Measurements from ENCODE around the gene N4BP3.
"Not testable (repeated sequence)": the region's sequence is repeated elsewhere in the genome, so short reads cannot be mapped to it uniquely, and the experiment has no call there.

Gene N4BP3

GRCh38 chr5:178123094-178123965, 10.0 kb downstream of the N4BP3 start:
- no peak for DNase-seq (ENCODE audit: low read depth)

GRCh38 chr5:178123966-178124925, 10.9 kb downstream of the N4BP3 start:
- DNase-seq (ENCODE audit: low read depth), result no peak

GRCh38 chr5:178125253-178125906, 12.0 kb downstream of the N4BP3 start:
- DNase-seq (ENCODE audit: low read depth), result no peak

GRCh38 chr5:178126556-178126955, 13.2 kb downstream of the N4BP3 start:
- DNase-seq (ENCODE audit: low read depth), result no peak

- DNase-seq (ENCODE audit: low read depth), result not testable (repeated sequence)
These were observed 14.1 kb downstream of the N4BP3 start for GRCh38 chr5:178127300-178128009.

GRCh38 chr5:178129296-178129695, 16.0 kb downstream of the N4BP3 start:
- no peak for DNase-seq (ENCODE audit: low read depth)

- DNase-seq (ENCODE audit: low read depth), result not testable (repeated sequence)
These were observed 16.9 kb downstream of the N4BP3 start for GRCh38 chr5:178130234-178130575.

- peak; percentile 63 for DNase-seq (ENCODE audit: low read depth)
These were observed 17.5 kb downstream of the N4BP3 start, which contains the start of gene RMND5B for GRCh38 chr5:178130576-178131445. Gene RMND5B (plus strand): TSS chr5:178131014. CDS start chr5:178138120, 7,106 bp downstream.

GRCh38 chr5:178131446-178131996, 18.2 kb downstream of the N4BP3 start:
- DNase-seq (ENCODE audit: low read depth), result no peak

GRCh38 chr5:178136990-178137389, 23.7 kb downstream of the N4BP3 start:
- DNase-seq (ENCODE audit: low read depth), result no peak

GRCh38 chr5:178137991-178138390, 24.7 kb downstream of the N4BP3 start:
- no peak for DNase-seq (ENCODE audit: low read depth)

- no peak for DNase-seq (ENCODE audit: low read depth)
These were observed 28.2 kb downstream of the N4BP3 start for GRCh38 chr5:178141550-178141949.

GRCh38 chr5:178142642-178143041, 29.3 kb downstream of the N4BP3 start:
- DNase-seq (ENCODE audit: low read depth), result no peak

- DNase-seq (ENCODE audit: low read depth), result no peak
These were observed 29.9 kb downstream of the N4BP3 start for GRCh38 chr5:178143246-178143645.

GRCh38 chr5:178143901-178144300, 30.6 kb downstream of the N4BP3 start:
- DNase-seq (ENCODE audit: low read depth), result no peak

GRCh38 chr5:178145965-178146820, 32.9 kb downstream of the N4BP3 start:
- DNase-seq (ENCODE audit: low read depth), result no peak

GRCh38 chr5:178147406-178147805, 34.1 kb downstream of the N4BP3 start:
- no peak for DNase-seq (ENCODE audit: low read depth)

GRCh38 chr5:178149199-178149932, 36.0 kb downstream of the N4BP3 start:
- DNase-seq (ENCODE audit: low read depth), result no peak

All from stromal cell of bone marrow (primary cell).